NB4 (cell line): ENCODE measurements around the gene C19orf73.

Experiments used
- DNase-seq: peaks from one replicate; pipeline ENCODE4 v3.0.0; 2010; ENCODE audit warnings: low read depth
- H3K4me3 ChIP-seq: one replicate; pipeline ENCODE4 v1.5.1; 2011; ENCODE audit warnings: mild to moderate bottlenecking, low read depth, low read length, moderate library complexity
- MYC ChIP-seq: IDR thresholded peaks from 2 replicates; pipeline ENCODE4 v1.6.1; 2011; ENCODE audit warnings: low read depth, low read length
- POLR2A ChIP-seq: IDR thresholded peaks from 2 replicates; pipeline ENCODE4 v1.6.1; 2011; ENCODE audit warnings: mild to moderate bottlenecking; ENCODE audit not compliant: insufficient read length; ENCODE audit errors: extremely low read depth
- TF ChIP-seq, protein P1 (sequence below): IDR thresholded peaks from 2 replicates; pipeline ENCODE4 v1.6.1; 2011; ENCODE audit warnings: low read depth, low read length
- TF ChIP-seq, protein P2 (sequence below): IDR thresholded peaks from one replicate; pipeline ENCODE4 v1.5.1; 2012; ENCODE audit warnings: low read depth, low read length

Gene C19orf73, protein sequence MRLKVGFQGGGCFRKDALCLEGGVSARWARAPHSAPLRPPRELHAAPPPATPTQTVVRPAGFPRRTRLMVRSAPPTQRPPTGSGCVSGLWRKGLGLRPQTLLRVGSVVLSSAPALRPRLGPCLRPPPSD

DNA sequence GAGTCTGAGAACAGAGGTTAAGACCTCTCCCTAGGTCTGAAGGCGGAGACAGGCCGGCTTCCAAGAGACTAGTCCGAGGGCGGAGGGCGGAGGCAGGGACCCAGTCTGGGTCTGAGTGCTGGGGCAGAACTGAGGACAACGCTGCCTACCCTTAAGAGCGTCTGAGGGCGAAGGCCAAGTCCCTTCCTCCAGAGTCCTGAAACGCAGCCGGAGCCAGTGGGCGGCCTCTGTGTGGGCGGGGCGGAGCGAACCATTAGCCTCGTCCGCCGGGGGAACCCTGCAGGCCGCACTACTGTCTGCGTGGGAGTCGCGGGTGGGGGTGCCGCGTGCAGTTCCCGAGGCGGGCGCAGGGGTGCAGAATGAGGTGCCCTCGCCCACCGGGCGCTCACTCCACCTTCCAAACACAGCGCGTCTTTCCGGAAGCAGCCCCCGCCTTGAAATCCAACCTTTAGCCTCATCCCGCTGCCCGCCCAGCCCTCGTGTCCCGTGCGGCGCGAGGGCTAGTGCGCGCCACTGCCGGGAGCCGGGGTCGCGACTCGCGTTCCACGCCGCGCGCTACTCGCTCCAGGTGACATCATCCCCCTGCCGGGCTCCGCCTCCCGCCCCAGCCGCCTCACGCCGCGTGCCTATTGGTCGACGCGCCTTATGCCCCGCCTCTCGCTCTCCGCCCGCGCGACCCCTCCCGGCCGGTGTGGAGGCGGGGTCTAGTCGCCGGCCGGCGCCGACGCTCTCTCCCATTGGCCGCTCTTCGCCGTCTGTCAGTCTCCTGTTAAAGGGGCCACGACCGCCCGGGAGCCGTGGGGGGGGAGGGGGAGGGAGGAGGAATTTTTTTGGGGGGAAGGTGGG is at the start of gene C19orf73:
C19orf73 (minus strand) TSS at position 579 of the 846 bp plus-strand sequence; CDS start at position 458, 121 bp downstream.
- DNase-seq = peak; percentile 93
- TF ChIP-seq, protein P1, sequence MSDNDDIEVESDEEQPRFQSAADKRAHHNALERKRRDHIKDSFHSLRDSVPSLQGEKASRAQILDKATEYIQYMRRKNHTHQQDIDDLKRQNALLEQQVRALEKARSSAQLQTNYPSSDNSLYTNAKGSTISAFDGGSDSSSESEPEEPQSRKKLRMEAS = peak; percentile 64; the same call in 1 of the 2 replicates
- TF ChIP-seq MYC (no peak), POLR2A (peak; percentile 32)
- TF ChIP-seq, protein P2, sequence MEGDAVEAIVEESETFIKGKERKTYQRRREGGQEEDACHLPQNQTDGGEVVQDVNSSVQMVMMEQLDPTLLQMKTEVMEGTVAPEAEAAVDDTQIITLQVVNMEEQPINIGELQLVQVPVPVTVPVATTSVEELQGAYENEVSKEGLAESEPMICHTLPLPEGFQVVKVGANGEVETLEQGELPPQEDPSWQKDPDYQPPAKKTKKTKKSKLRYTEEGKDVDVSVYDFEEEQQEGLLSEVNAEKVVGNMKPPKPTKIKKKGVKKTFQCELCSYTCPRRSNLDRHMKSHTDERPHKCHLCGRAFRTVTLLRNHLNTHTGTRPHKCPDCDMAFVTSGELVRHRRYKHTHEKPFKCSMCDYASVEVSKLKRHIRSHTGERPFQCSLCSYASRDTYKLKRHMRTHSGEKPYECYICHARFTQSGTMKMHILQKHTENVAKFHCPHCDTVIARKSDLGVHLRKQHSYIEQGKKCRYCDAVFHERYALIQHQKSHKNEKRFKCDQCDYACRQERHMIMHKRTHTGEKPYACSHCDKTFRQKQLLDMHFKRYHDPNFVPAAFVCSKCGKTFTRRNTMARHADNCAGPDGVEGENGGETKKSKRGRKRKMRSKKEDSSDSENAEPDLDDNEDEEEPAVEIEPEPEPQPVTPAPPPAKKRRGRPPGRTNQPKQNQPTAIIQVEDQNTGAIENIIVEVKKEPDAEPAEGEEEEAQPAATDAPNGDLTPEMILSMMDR = no peak
- H3K4me3 ChIP-seq = peak within 1 kb of the TSS; percentile 57

DNA sequence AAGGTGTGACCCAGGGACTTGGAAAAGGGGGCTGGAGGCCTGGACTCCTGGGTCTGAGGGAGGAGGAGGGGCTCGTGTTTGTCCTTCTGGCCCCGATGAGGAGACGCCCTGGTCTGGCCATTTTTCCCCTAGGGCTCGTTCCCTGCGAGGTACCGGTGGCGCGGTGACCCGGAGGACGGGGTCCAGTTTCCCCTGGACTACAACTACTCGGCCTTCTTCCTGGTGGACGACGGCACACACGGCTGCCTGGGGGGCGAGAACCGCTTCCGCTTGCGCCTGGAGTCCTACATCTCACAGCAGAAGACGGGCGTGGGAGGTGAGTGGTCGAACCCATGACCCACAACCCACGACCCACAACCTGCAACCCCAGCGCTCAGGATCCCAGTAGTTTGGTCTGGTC is 49.5 kb upstream of the C19orf73 start:
- no peak overlapping the region for H3K4me3 ChIP-seq
- no peak for TF ChIP-seq MYC
- TF ChIP-seq, protein P1 = no peak
- TF ChIP-seq POLR2A = no peak
- TF ChIP-seq, protein P2 = no peak
- DNase-seq = no peak

DNA sequence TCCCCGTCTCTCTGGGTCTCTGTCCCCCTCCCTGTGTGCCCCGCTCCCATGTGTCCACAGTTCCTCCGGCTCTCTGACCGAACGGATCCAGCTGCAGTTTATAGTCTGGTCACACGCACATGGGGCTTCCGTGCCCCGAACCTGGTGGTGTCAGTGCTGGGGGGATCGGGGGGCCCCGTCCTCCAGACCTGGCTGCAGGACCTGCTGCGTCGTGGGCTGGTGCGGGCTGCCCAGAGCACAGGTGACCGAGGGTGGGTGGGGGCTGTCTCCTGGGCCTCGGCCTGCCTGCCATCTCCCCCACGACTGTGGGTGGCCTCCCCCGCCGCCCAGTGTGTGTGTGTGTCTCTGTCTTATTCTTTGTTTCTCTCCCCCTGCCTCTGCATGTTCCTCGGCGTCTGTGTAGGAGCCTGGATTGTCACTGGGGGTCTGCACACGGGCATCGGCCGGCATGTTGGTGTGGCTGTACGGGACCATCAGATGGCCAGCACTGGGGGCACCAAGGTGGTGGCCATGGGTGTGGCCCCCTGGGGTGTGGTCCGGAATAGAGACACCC is 49.0 kb upstream of the C19orf73 start:
- no peak for DNase-seq
- TF ChIP-seq, protein P1 = no peak
- TF ChIP-seq, protein P2 = no peak
- TF ChIP-seq MYC = no peak
- no peak for TF ChIP-seq POLR2A
- H3K4me3 ChIP-seq = no peak overlapping the region

DNA sequence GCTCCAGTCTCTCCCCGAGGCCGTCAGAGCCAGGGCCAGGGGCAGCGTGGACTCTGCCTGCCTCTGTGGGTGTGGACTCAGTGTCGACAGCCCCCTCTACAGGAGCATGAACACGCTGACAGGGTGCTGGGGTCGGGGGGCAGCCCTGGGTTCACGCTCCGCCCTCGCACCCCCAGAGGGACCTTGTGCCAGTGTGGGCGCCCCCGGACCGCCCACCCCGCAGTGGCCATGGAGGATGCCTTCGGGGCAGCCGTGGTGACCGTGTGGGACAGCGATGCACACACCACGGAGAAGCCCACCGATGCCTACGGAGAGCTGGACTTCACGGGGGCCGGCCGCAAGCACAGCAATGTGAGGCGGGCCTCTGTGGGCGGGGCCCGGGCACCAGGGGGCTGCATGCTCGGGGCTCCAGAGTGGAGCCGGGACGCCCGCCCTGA is 46.9 kb upstream of the C19orf73 start:
- TF ChIP-seq, protein P1 = no peak
- TF ChIP-seq, protein P2 = no peak
- TF ChIP-seq POLR2A = no peak
- TF ChIP-seq MYC = no peak
- no peak overlapping the region for H3K4me3 ChIP-seq
- no peak for DNase-seq

DNA sequence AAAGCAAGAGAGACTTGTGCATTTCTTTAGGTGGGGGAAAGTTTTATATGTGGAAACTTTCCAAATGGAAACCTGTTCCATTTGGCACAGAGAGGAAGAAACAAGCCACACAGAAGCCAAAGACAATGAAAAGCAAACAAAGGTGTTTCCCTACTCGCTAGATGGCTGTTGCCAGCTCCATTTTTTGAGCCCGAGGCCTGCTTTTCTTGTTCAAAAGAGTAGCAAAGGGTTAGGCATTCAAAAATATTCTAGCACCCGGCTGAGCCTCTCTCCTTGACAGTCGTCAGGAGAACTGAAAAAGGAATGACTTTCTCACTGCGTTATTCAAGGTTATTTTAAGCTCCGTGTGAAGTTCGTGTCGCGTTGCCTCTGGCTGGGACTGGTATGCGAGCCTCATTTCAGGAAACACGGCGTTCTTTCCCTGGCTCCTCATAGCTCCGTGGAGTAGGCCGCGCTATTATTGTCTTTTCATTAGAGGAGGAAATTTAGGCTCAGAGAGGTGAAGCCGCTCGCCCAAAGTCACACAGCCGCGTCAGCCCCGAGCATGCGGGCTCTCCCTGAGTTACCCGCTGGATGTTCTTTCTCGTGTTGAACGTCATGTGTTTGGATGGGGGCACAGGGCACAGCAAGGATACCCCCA is 46.3 kb upstream of the C19orf73 start:
- TF ChIP-seq MYC = no peak
- TF ChIP-seq, protein P2 = no peak
- TF ChIP-seq, protein P1 = no peak
- TF ChIP-seq POLR2A = no peak
- no peak overlapping the region for H3K4me3 ChIP-seq
- DNase-seq = no peak
